ENCODE measurements around the gene ATP6V1B1. TPM values are rescaled to one million over a fixed set of nuclear protein-coding genes. Genes with fewer than 3 reads are reported as not detected.

The ATP6V1B1 gene
- total and polyA plus RNA-seq, 2 experiments from 2014 or later, result not detected

- no peak overlapping the region for H3K27ac ChIP-seq (ENCODE audit: low read depth)
- peaks cover 24% of the 10 kb centered on the region for H3K36me3 Mint-ChIP-seq (ENCODE audit: low read depth)
- DNase-seq (ENCODE audit: low spot score) (no peak), ATAC-seq (no peak)
- H3K9me2 ChIP-seq (ENCODE audit: insufficient read depth), result no peaks in the 10 kb centered on the region
- no peak overlapping the region for H3K4me3 ChIP-seq
- no peaks in the 10 kb centered on the region for H3K36me3 ChIP-seq (ENCODE audit: insufficient read depth)
- H4K20me1 ChIP-seq (replicated peaks; ENCODE audit: insufficient read depth), result peaks cover 20% of the 10 kb centered on the region
- no peak overlapping the region for H3K4me2 ChIP-seq
- peaks cover 8% of the 10 kb centered on the region for H3K27me3 Mint-ChIP-seq (ENCODE audit: insufficient read depth, low read depth, poor library complexity)
- H3K27ac Mint-ChIP-seq, result no peak overlapping the region
- H3K27me3 ChIP-seq (ENCODE audit: insufficient read depth), result no peaks in the 10 kb centered on the region
- H2AFZ ChIP-seq, result no peak overlapping the region
- H3K9me3 Mint-ChIP-seq, result no peaks in the 10 kb centered on the region
- peaks cover 5% of the 10 kb centered on the region for H3K79me2 ChIP-seq (replicated peaks; ENCODE audit: insufficient read depth)
- peaks cover 7% of the 10 kb centered on the region for H3K4me1 Mint-ChIP-seq
- TF ChIP-seq REST (IDR thresholded peaks at IDR 0.05; ENCODE audit: unreplicated experiment) (no peak), EZH2 (IDR thresholded peaks at IDR 0.05; ENCODE audit: low read depth, unreplicated experiment) (no peak), CREB1 (CRISPR knock-in tag; IDR thresholded peaks at IDR 0.05; ENCODE audit: low read depth) (no peak), ETS1 (IDR thresholded peaks at IDR 0.05) (no peak), ZNF462 (CRISPR knock-in tag; IDR thresholded peaks at IDR 0.05) (no peak), EZH2phosphoT487 (IDR thresholded peaks at IDR 0.05; ENCODE audit: unreplicated experiment) (no peak), NANOG (IDR thresholded peaks at IDR 0.05; ENCODE audit: borderline replicate concordance) (no peak), JUNB (IDR thresholded peaks at IDR 0.05; ENCODE audit: unreplicated experiment) (no peak), ZNF114 (CRISPR knock-in tag; IDR thresholded peaks at IDR 0.05) (no peak), STAT1 (IDR thresholded peaks at IDR 0.05; ENCODE audit: unreplicated experiment) (no peak), POLR2AphosphoS5 (IDR thresholded peaks at IDR 0.05; ENCODE audit: low read depth) (no peak), CTCF (conservative IDR thresholded peaks at IDR 0.05; ENCODE audit: low read depth in 2 of 2) (no peak), ZNF331 (CRISPR knock-in tag; IDR thresholded peaks at IDR 0.05; ENCODE audit: low read depth) (no peak)
- H3F3A ChIP-seq (replicated peaks; ENCODE audit: low read depth), result no peaks in the 10 kb centered on the region
- H3K4me3 Mint-ChIP-seq, result no peak overlapping the region
- no peaks in the 10 kb centered on the region for H3K4me1 ChIP-seq (ENCODE audit: insufficient read depth)
These were observed 52.5 kb downstream of the ATP6V1B1 start for GRCh38 chr2:70988151-70988550.
